Activated T-helper 2 cell treated with anti-CD3 and anti-CD28 coated beads, Interferon-gamma antibody, Interleukin-2, Interleukin-4, amounts not matched to agents 10 μg/mL and 5 μg/mL and 100 μg/mL, durations not matched to agents 14 hours and 24 hours and 36 hours (primary cell): Measurements from ENCODE around the gene TMCO4. TPM values are rescaled to one million over a fixed set of nuclear protein-coding genes. Genes with fewer than 3 reads are reported as not detected.
A peak's percentile ranks its signal among the peaks of the same experiment; 100 is the strongest.

Experiments
- DNase-seq: peaks from one replicate; pipeline ENCODE4 v3.0.0; 2021; ENCODE audit warnings: low spot score
- H3K27ac Mint-ChIP-seq: one replicate; pipeline ENCODE4 v1.8.0; 2021; ENCODE audit warnings: mixed read lengths
- H3K27me3 Mint-ChIP-seq: one replicate; pipeline ENCODE4 v1.8.0; 2021; ENCODE audit warnings: low read depth, mixed read lengths
- H3K36me3 Mint-ChIP-seq: one replicate; pipeline ENCODE4 v1.8.0; 2021; ENCODE audit warnings: low read depth, mixed read lengths
- H3K4me1 Mint-ChIP-seq: one replicate; pipeline ENCODE4 v1.8.0; 2021; ENCODE audit warnings: low read depth, mixed read lengths
- H3K4me3 Mint-ChIP-seq: one replicate; pipeline ENCODE4 v1.8.0; 2021; ENCODE audit warnings: low read depth, mild to moderate bottlenecking, moderate library complexity, mixed read lengths
- H3K9me3 Mint-ChIP-seq: one replicate; pipeline ENCODE4 v1.8.0; 2021; ENCODE audit warnings: mixed read lengths
- intact Hi-C: fragments of 100-400 bp; cut with micrococcal nuclease; formaldehyde crosslinking; loops from one replicate; pipeline ENCODE4 v1.15.1; 2023
- total RNA-seq: library from RNA; stranded (reverse); gene quantifications from 2 replicates; pipeline ENCODE4 v1.2.3, GENCODE V29; 2022

Gene TMCO4
- total RNA-seq, 1 donor from 2014 or later: 12.9 TPM

GRCh38 chr1:19734056-19734455 lies 65.7 kb downstream of the TMCO4 start:
- peaks cover 6% of the 10 kb centered on the region for H3K36me3 Mint-ChIP-seq
- H3K27ac Mint-ChIP-seq: no peak overlapping the region
- no peak for DNase-seq
- no peaks in the 10 kb centered on the region for H3K4me1 Mint-ChIP-seq
- no peak overlapping the region for H3K4me3 Mint-ChIP-seq
- intact Hi-C loops: no loop called here
- H3K27me3 Mint-ChIP-seq: no peaks in the 10 kb centered on the region
- peaks cover 7% of the 10 kb centered on the region for H3K9me3 Mint-ChIP-seq

- no peaks in the 10 kb centered on the region for H3K4me1 Mint-ChIP-seq
- H3K9me3 Mint-ChIP-seq: peaks cover 7% of the 10 kb centered on the region
Observed at GRCh38 chr1:19733615-19734014, 66.1 kb downstream of the TMCO4 start.

DNA sequence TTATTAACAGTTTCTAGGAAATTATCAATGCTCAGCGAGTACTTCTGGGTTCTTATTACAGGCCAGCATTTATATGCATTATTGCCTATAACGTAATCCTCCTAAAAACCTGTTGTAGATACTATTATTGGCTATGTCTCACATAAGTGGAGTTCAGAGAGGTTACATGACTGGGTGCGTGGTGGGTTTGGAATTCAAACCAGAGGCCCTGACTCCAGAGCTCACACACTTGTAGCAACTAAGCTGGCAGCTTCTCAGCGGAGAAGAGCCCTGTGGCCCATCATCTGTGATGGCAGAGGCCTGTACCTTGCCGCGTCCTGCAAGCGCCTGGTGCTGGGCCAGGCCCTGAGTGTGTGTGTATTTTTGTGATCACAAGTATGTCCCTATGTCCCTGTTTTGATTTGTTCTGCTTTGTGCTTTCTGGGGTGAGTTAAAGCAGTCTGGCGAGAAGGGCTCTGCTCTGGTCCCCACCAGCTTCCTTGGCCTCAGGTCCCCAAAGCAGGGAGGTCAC lies 68.3 kb downstream of the TMCO4 start:
- Mint-ChIP-seq H3K4me1 (no peaks in the 10 kb centered on the region), H3K27me3 (no peaks in the 10 kb centered on the region), H3K27ac (no peak overlapping the region), H3K36me3 (peaks cover 6% of the 10 kb centered on the region), H3K4me3 (no peak overlapping the region), H3K9me3 (peaks cover 7% of the 10 kb centered on the region)
- no peak for DNase-seq
- intact Hi-C loops: no loop called here

More at GRCh38 chr1:19733615-19734014, 66.1 kb downstream of the TMCO4 start:
- H3K27ac Mint-ChIP-seq: no peak overlapping the region
- H3K36me3 Mint-ChIP-seq: peaks cover 6% of the 10 kb centered on the region
- no peaks in the 10 kb centered on the region for H3K27me3 Mint-ChIP-seq
- intact Hi-C loops: no loop called here
- no peak for DNase-seq
- H3K4me3 Mint-ChIP-seq: no peak overlapping the region

GRCh38 chr1:19730793-19731192 lies 68.9 kb downstream of the TMCO4 start:
- H3K27me3 Mint-ChIP-seq: no peaks in the 10 kb centered on the region
- no peak overlapping the region for H3K27ac Mint-ChIP-seq
- H3K4me1 Mint-ChIP-seq: no peaks in the 10 kb centered on the region
- no peak overlapping the region for H3K4me3 Mint-ChIP-seq
- H3K36me3 Mint-ChIP-seq: peaks cover 6% of the 10 kb centered on the region
- intact Hi-C loops: no loop called here
- DNase-seq: no peak
- peaks cover 7% of the 10 kb centered on the region for H3K9me3 Mint-ChIP-seq

DNA sequence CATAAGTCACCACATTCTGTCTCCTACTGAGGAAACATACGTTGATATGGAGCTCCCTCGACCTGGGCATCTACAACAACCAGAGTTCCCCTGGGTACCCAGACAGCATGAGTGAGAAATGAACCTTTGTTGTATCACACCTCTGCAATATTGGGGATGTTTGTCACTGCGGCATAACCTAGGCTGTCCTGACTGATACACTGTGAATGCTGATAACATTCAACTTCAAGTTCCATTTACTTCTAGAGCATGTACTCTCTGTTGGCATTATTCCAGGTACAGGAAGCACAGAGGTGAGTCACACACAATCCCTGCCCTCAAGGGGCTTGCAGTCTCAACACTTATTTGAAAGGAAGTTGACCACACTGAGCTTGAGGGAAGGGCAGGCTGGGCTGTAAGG lies 69.5 kb downstream of the TMCO4 start:
- no peak overlapping the region for H3K4me3 Mint-ChIP-seq
- no peaks in the 10 kb centered on the region for H3K27me3 Mint-ChIP-seq
- peaks cover 7% of the 10 kb centered on the region for H3K9me3 Mint-ChIP-seq
- no peak overlapping the region for H3K27ac Mint-ChIP-seq
- intact Hi-C loops: no loop called here
- no peak for DNase-seq
- no peaks in the 10 kb centered on the region for H3K4me1 Mint-ChIP-seq
- peaks cover 6% of the 10 kb centered on the region for H3K36me3 Mint-ChIP-seq

- H3K4me3 Mint-ChIP-seq: no peak overlapping the region
- intact Hi-C loops: no loop called here
- no peaks in the 10 kb centered on the region for H3K4me1 Mint-ChIP-seq
- DNase-seq: no peak
- peaks cover 7% of the 10 kb centered on the region for H3K9me3 Mint-ChIP-seq
- H3K27ac Mint-ChIP-seq: no peak overlapping the region
- H3K27me3 Mint-ChIP-seq: no peaks in the 10 kb centered on the region
- peaks cover 6% of the 10 kb centered on the region for H3K36me3 Mint-ChIP-seq
Observed at GRCh38 chr1:19728413-19729145, 71.1 kb downstream of the TMCO4 start.

- intact Hi-C loops: no loop called here
- Mint-ChIP-seq H3K27me3 (no peaks in the 10 kb centered on the region), H3K9me3 (peaks cover 7% of the 10 kb centered on the region), H3K36me3 (peaks cover 6% of the 10 kb centered on the region), H3K4me3 (no peak overlapping the region), H3K4me1 (no peaks in the 10 kb centered on the region), H3K27ac (no peak overlapping the region)
- no peak for DNase-seq
Observed at GRCh38 chr1:19725606-19726005, 74.1 kb downstream of the TMCO4 start.

GRCh38 chr1:19723874-19724273 lies 75.8 kb downstream of the TMCO4 start:
- Mint-ChIP-seq H3K27ac (no peak overlapping the region), H3K4me3 (no peak overlapping the region), H3K9me3 (no peaks in the 10 kb centered on the region), H3K27me3 (no peaks in the 10 kb centered on the region), H3K36me3 (no peaks in the 10 kb centered on the region), H3K4me1 (no peaks in the 10 kb centered on the region)
- intact Hi-C loops: no loop called here
- DNase-seq: no peak

DNA sequence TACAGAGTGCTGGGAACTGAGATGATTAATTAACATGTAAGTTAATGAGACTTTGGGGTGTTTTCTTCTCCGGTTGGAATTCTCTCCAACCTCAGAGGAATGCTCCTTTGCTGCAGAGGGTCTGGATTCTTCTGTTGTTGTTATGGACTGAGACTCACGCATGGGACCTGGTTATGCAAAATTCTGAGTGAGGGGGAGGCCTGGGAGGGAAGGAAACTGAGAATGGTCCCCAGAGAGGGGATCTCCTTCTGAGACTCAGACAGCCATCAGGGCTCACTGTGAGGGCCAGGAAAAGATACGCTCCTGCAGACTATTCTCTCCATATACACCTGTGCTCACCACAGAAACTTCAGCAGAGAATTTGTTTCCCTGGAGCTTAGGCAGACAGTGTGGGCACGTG lies 78.7 kb downstream of the TMCO4 start:
- no peak overlapping the region for H3K27ac Mint-ChIP-seq
- intact Hi-C loops: no loop called here
- no peaks in the 10 kb centered on the region for H3K4me1 Mint-ChIP-seq
- no peak for DNase-seq
- H3K36me3 Mint-ChIP-seq: no peaks in the 10 kb centered on the region
- H3K27me3 Mint-ChIP-seq: no peaks in the 10 kb centered on the region
- no peak overlapping the region for H3K4me3 Mint-ChIP-seq
- H3K9me3 Mint-ChIP-seq: no peaks in the 10 kb centered on the region

DNA sequence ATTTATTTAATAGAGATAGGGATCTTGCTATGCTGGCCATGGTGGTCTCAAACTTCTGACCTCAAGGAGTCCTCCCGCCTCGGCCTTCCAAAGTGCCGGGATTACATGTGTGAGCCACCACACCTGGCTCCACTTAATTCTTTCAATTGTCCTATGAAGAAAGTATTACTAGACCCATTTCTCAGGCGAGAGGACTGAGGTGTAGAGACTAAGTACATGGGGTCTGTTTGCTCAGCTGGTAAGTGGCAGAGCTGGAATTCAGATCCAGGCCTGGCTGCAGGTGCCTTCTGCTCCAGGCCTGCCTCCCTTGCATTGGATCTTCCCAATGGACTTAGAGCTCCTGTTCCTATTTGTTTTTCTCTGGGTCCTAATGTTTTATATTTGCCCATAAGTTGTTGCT lies 79.5 kb downstream of the TMCO4 start:
- Mint-ChIP-seq H3K36me3 (no peaks in the 10 kb centered on the region), H3K27ac (no peak overlapping the region), H3K4me3 (no peak overlapping the region), H3K27me3 (no peaks in the 10 kb centered on the region), H3K4me1 (peaks cover 6% of the 10 kb centered on the region), H3K9me3 (no peaks in the 10 kb centered on the region)
- intact Hi-C loops: no loop called here
- no peak for DNase-seq

DNA sequence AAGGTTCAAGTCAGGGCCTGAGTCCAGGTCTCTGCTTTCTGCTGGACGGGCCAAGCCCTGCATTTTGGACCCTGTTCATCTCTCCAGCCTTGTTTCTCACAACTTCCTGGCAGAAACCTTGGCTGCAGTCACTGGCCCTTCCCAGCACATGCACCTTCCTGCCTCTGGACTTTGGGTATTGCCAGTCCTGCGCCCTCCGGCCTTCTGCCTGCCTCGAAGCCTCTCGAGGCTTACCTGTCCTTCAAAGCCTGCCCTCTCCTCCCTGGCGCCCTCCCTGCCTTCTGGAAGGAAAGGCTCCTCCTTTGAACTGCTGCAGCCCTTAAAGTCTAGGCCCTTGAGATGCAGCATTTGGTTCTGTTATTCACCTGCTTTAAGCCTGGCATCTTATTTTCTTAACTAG lies 82.2 kb downstream of the TMCO4 start:
- H3K27ac Mint-ChIP-seq: no peak overlapping the region
- intact Hi-C loops: loop anchor here (5.0 to 10.0 kb wide), 2 partner anchors 95 to 123 kb away; a partner anchor contains a TSS
- peaks cover 5% of the 10 kb centered on the region for H3K36me3 Mint-ChIP-seq
- no peak for DNase-seq
- H3K9me3 Mint-ChIP-seq: no peaks in the 10 kb centered on the region
- H3K4me1 Mint-ChIP-seq: peaks cover 9% of the 10 kb centered on the region
- no peak overlapping the region for H3K4me3 Mint-ChIP-seq
- no peaks in the 10 kb centered on the region for H3K27me3 Mint-ChIP-seq

DNA sequence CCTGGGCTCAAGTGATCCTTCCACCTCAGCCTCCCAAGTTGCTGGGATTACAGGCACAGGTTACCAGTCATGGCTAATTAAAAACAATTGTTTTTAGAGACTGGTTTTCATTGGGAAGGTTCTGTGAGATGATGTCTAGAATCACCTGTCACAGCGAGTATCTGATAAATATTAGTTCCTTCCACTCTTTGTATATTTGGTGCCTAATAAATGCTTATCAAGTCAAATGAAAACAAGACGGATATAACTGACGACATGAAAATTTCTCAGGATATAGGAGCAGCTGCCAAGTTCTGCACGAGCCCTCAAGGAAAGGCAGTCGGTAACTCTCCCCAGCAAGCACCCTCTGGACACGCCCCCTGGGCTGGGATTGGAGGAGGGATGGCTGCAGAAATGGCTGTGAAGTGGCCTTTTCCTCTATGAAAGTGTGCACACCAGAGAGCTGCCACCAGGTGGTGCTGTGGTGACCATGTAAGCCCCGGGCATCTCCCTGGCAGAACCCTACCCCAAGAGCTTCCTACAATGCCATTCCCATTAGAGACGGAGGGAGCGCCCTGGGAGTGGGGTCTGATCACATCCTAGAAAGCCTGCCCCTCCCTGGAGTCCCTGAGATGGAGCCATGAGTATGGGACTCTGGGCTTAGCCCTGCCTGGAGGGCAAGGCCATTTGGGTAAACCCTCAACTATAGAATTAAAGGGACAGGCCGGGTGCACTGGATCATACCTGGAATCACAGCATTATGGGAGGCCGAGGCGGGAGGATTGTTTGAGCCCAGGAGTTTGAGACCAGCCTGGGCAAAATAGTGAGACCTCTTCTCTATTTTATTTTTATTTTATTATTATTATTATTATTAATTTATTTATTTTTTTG lies 84.1 kb downstream of the TMCO4 start:
- H3K36me3 Mint-ChIP-seq: peaks cover 5% of the 10 kb centered on the region
- H3K9me3 Mint-ChIP-seq: no peaks in the 10 kb centered on the region
- no peak overlapping the region for H3K4me3 Mint-ChIP-seq
- no peaks in the 10 kb centered on the region for H3K27me3 Mint-ChIP-seq
- intact Hi-C loops: loop anchor here (2.0 to 10.0 kb wide), 3 partner anchors 49 to 121 kb away; a partner anchor contains a TSS
- peaks cover 17% of the 10 kb centered on the region for H3K4me1 Mint-ChIP-seq
- H3K27ac Mint-ChIP-seq: no peak overlapping the region
- peak; percentile 80 for DNase-seq

DNA sequence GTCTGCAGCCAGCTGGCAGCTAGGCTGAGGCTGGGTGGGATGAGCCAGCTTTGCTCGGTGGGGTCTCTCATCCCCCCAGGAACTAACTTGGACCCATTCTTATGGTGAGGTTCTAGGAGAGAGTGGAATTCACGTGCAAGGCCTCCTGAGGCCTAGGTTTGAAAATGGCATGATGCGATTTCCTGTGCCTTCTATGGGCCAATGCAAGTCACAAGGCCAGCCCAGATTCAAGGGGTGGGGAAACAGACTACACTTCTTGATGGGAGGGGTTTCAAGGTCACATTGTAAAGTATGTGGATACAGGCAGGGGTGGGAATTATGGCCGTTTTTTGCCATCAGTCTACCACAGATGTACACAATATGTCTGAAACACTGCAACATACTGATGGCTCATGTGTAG lies 86.8 kb downstream of the TMCO4 start:
- Mint-ChIP-seq H3K27ac (no peak overlapping the region), H3K4me1 (peaks cover 21% of the 10 kb centered on the region), H3K9me3 (no peaks in the 10 kb centered on the region), H3K4me3 (no peak overlapping the region), H3K27me3 (no peaks in the 10 kb centered on the region), H3K36me3 (peaks cover 8% of the 10 kb centered on the region)
- DNase-seq: no peak
- intact Hi-C loops: loop anchor here (10.0 kb wide), 1 partner anchor 118 kb away; a partner anchor contains a TSS
